H1 (cell line): ENCODE data around the gene GDPGP1. TPM values are rescaled to one million over a fixed set of nuclear protein-coding genes. Genes with fewer than 3 reads are reported as not detected.
"Not testable (repeated sequence)": the region's sequence is repeated elsewhere in the genome, so short reads cannot be mapped to it uniquely, and the experiment has no call there.

Experiments
- CTCF ChIA-PET: fragments of 300-600 bp; sonication (Branson Sonifier 250); formaldehyde crosslinking; loops from one replicate; lab custom pipeline; 2021; ENCODE audit not compliant: partially characterized antibody; lab: Charles Lee
- POLR2A ChIA-PET: fragments of 300-600 bp; sonication (Branson Sonifier 250); formaldehyde crosslinking; loops from one replicate; lab custom pipeline; 2021; ENCODE audit warnings: inconsistent platforms; ENCODE audit not compliant: partially characterized antibody; lab: Charles Lee
- DNase-seq, 2 experiments: peaks; one replicate each; pipeline versions ENCODE4 v3.0.0 to v3.0.0-alpha.2; 2010 to 2022; ENCODE audit warnings: low spot score in 2 of 2, low read depth in 1 of 2, mixed read lengths in 1 of 2
- FAIRE-seq: peaks from 2 replicates; lab custom pipeline; 2011; peaks lifted over from hg19 to GRCh38; lab: Jason Lieb, UNC
- H2AFZ ChIP-seq: 2 replicates; pipeline ENCODE4 v1.8.1; 2012; ENCODE audit warnings: low read length, inconsistent platforms
- H2AK5ac ChIP-seq: 2 replicates; pipeline ENCODE4 v1.6.1; 2013; ENCODE audit warnings: low read depth, low read length
- H2BK120ac ChIP-seq: replicated peaks from 2 replicates; pipeline ENCODE3; 2013; ENCODE audit warnings: low read depth, low read length, inconsistent platforms
- H2BK12ac ChIP-seq: 2 replicates; pipeline ENCODE4 v1.6.1; 2013; ENCODE audit warnings: low read depth, low read length
- H2BK15ac ChIP-seq: 2 replicates; pipeline ENCODE4 v1.6.1; 2013; ENCODE audit warnings: low read length
- H2BK20ac ChIP-seq: 2 replicates; pipeline ENCODE4 v1.6.1; 2013; ENCODE audit warnings: low read length
- H2BK5ac ChIP-seq: 2 replicates; pipeline ENCODE4 v1.6.1; 2013; ENCODE audit warnings: low read depth, low read length
- H3K14ac ChIP-seq: 2 replicates; pipeline ENCODE4 v1.6.1; 2013; ENCODE audit warnings: inconsistent platforms; ENCODE audit not compliant: insufficient read length
- H3K18ac ChIP-seq: 2 replicates; pipeline ENCODE4 v1.6.1; 2013; ENCODE audit warnings: low read length; ENCODE audit errors: extremely low read depth
- H3K23ac ChIP-seq: 2 replicates; pipeline ENCODE4 v1.6.1; 2013; ENCODE audit warnings: inconsistent platforms; ENCODE audit not compliant: insufficient read length
- H3K23me2 ChIP-seq: 2 replicates; pipeline ENCODE4 v1.6.1; 2013; ENCODE audit warnings: low read depth, low read length
- H3K27ac ChIP-seq: 2 replicates; pipeline ENCODE4 v1.6.1; 2011; ENCODE audit warnings: low read depth, low read length, inconsistent platforms
- H3K27me3 ChIP-seq, 4 experiments: replicated peaks in 1 of 4; 1 replicate in 1 of 4; 2 replicates in 3 of 4; pipeline versions ENCODE4 v1.6.1 to v1.8.1; 2011 to 2013; ENCODE audit warnings: low read length in 3 of 4, mild to moderate bottlenecking in 3 of 4, inconsistent platforms in 2 of 4, mixed read lengths in 2 of 4, moderate library complexity in 1 of 4; ENCODE audit not compliant: control insufficient read depth in 3 of 4, insufficient read depth in 3 of 4; ENCODE audit errors: extremely low read depth in 1 of 4
- H3K36me3 ChIP-seq, 4 experiments: 2 replicates each; pipeline versions ENCODE4 v1.6.1 to v1.8.1; 2011 to 2013; ENCODE audit warnings: mild to moderate bottlenecking in 4 of 4, low read length in 3 of 4, moderate library complexity in 2 of 4, control low read depth in 1 of 4, inconsistent platforms in 1 of 4; ENCODE audit not compliant: insufficient read depth in 4 of 4, control insufficient read depth in 2 of 4
- H3K4ac ChIP-seq: replicated peaks from 2 replicates; pipeline ENCODE3; 2013; ENCODE audit warnings: low read length, low read depth, mixed read lengths, inconsistent platforms; ENCODE audit not compliant: insufficient read length
- H3K4me1 ChIP-seq, 4 experiments: replicated peaks in 1 of 4; 1 replicate in 1 of 4; 2 replicates in 3 of 4; pipeline versions ENCODE4 v1.6.1 to v1.8.1; 2011 to 2013; ENCODE audit warnings: low read length in 3 of 4, inconsistent platforms in 2 of 4, mixed read lengths in 1 of 4; ENCODE audit not compliant: insufficient read depth in 4 of 4, control insufficient read depth in 3 of 4
- H3K4me2 ChIP-seq, 2 experiments: 2 replicates each; pipeline versions ENCODE4 v1.6.1 to v1.8.1; 2011 to 2013; ENCODE audit warnings: low read depth in 2 of 2, low read length in 2 of 2, control low read depth in 1 of 2, inconsistent platforms in 1 of 2, mild to moderate bottlenecking in 1 of 2; ENCODE audit not compliant: insufficient read depth in 1 of 2
- H3K4me3 ChIP-seq, 4 experiments: fragments of 200-600, 300-600 bp in 1 of 4; sonication (generic), shearing (Covaris generic), sonication (Bioruptor Twin) in 1 of 4; 2 replicates each; pipeline versions ENCODE4 v1.5.1 to v1.8.1; 2011 to 2016; ENCODE audit warnings: low read length in 4 of 4, low read depth in 3 of 4, control low read depth in 2 of 4, inconsistent platforms in 2 of 4, mild to moderate bottlenecking in 2 of 4, mixed read lengths in 1 of 4, moderate library complexity in 1 of 4; ENCODE audit not compliant: insufficient read depth in 2 of 4; ENCODE audit errors: extremely low read depth in 1 of 4
- H3K56ac ChIP-seq: replicated peaks from 2 replicates; pipeline ENCODE3; 2013; ENCODE audit warnings: low read depth, mild to moderate bottlenecking, mixed read lengths, low read length, inconsistent platforms; ENCODE audit not compliant: insufficient read length
- H3K79me1 ChIP-seq: 2 replicates; pipeline ENCODE4 v1.6.1; 2013; ENCODE audit warnings: low read depth, low read length, control low read depth
- H3K79me2 ChIP-seq, 2 experiments: 2 replicates each; pipeline versions ENCODE4 v1.6.1 to v1.8.1; 2012 to 2013; ENCODE audit warnings: low read length in 2 of 2, mild to moderate bottlenecking in 2 of 2, inconsistent platforms in 1 of 2; ENCODE audit not compliant: insufficient read depth in 2 of 2, control insufficient read depth in 1 of 2
- H3K9ac ChIP-seq, 4 experiments: replicated peaks in 1 of 4; 1 replicate in 1 of 4; 2 replicates in 3 of 4; pipeline versions ENCODE4 v1.6.1 to v1.8.1; 2011 to 2013; ENCODE audit warnings: low read depth in 3 of 4, low read length in 3 of 4, control low read depth in 2 of 4, mild to moderate bottlenecking in 2 of 4, moderate library complexity in 2 of 4, inconsistent platforms in 1 of 4; ENCODE audit errors: extremely low read depth in 1 of 4
- H3K9me3 ChIP-seq, 2 experiments: 2 replicates each; pipeline versions ENCODE4 v1.6.1 to v1.8.1; 2012 to 2013; ENCODE audit warnings: mild to moderate bottlenecking in 2 of 2, moderate library complexity in 2 of 2, control low read depth in 1 of 2, inconsistent platforms in 1 of 2, low read depth in 1 of 2, low read length in 1 of 2, mixed read lengths in 1 of 2; ENCODE audit not compliant: insufficient read depth in 2 of 2
- H4K20me1 ChIP-seq, 2 experiments: replicated peaks in 1 of 2; 2 replicates each; pipeline versions ENCODE3 to v1.8.1; 2011 to 2013; ENCODE audit warnings: inconsistent platforms in 2 of 2, low read length in 2 of 2, mild to moderate bottlenecking in 1 of 2; ENCODE audit not compliant: insufficient read depth in 2 of 2, control insufficient read depth in 1 of 2
- H4K5ac ChIP-seq: 2 replicates; pipeline ENCODE4 v1.6.1; 2013; ENCODE audit warnings: low read length, low read depth, mixed read lengths, inconsistent platforms; ENCODE audit not compliant: insufficient read length
- H4K8ac ChIP-seq: 2 replicates; pipeline ENCODE4 v1.8.0; 2013; ENCODE audit warnings: mild to moderate bottlenecking, moderate library complexity, low read length, inconsistent platforms; ENCODE audit not compliant: insufficient read depth; ENCODE audit errors: extremely low read depth
- H4K91ac ChIP-seq: replicated peaks from 2 replicates; pipeline ENCODE3; 2013; ENCODE audit warnings: low read length, mixed read lengths, inconsistent platforms; ENCODE audit not compliant: insufficient read length
- WGBS, 2 experiments: shearing (Covaris generic) in 1 of 2; methylation state at CpG; one replicate each; pipeline versions ENCODE4 v1.1.6 to v1.1.7; 2013 to 2015; ENCODE audit warnings: low lambda C conversion rate in 2 of 2, mixed read lengths in 2 of 2, inconsistent platforms in 1 of 2, low coverage in 1 of 2, missing lambda C conversion rate in 1 of 2; ENCODE audit not compliant: insufficient replicate concordance in 2 of 2, insufficient coverage in 1 of 2, insufficient read length in 1 of 2; ENCODE audit errors: extremely low coverage in 1 of 2, missing lambda C conversion rate in 1 of 2; 5-methylcytosine and 5-hydroxymethylcytosine counted together
- polyA plus RNA-seq, 7 experiments: library from polyadenylated mRNA; depleted of rRNA in 3 of 7; stranded (reverse) in 5 of 7; unstranded in 2 of 7; fragments of >200 nt in 5 of 7; fragments of 200-250 nt in 2 of 7; gene quantifications; 1 replicate in 5 of 7; 2 replicates in 1 of 7; 4 replicates in 1 of 7; pipeline versions ENCODE4 v1.2.1 to v1.2.3, GENCODE V29; 2011 to 2013; ENCODE audit warnings: missing spikeins in 2 of 7, mixed read lengths in 2 of 7
- total RNA-seq: library from RNA; stranded (reverse); fragmentation: NEBNext Ultra II Directional; extraction: Animal tissue kit (Norgen Biotek cat#: 25700); gene quantifications from 2 replicates; pipeline ENCODE4 v1.2.1, GENCODE V29; 2021

GDPGP1 gene
- total and polyA plus RNA-seq, 2 of the 8 experiments (the other 6 are each of a cell fraction or from before 2014, with no cell fraction given), result 1.8 to 5.6 TPM

DNA sequence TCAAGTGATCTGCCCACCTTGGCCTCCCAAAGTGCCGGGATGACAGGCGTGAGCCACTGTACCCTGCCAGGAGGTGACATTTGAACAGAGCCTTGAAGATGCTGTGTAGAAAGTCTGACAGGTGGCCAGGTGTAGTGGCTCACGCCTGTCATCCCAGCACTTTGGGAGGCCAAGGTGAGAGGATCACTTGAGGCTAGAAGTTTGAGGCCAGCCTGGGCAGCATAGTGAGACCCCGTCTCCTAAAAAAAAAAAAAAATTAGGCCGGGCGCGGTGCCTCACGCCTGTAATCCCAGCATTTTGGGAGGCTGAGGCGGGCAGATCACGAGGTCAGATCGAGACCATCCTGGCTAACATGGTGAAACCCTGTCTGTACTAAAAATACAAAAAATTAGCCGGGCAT is 44.5 kb downstream of the GDPGP1 start:
- H3K27me3 ChIP-seq, H3K9me3 ChIP-seq, H2BK20ac ChIP-seq, H2AFZ ChIP-seq, H2BK15ac ChIP-seq, H3K4ac ChIP-seq, H3K56ac ChIP-seq, H3K79me2 ChIP-seq, H3K36me3 ChIP-seq, H3K79me1 ChIP-seq, H2AK5ac ChIP-seq, H2BK5ac ChIP-seq, H3K4me2 ChIP-seq, H3K4me1 ChIP-seq, H2BK12ac ChIP-seq, H3K9ac ChIP-seq, H3K18ac ChIP-seq, H4K20me1 ChIP-seq, H3K23me2 ChIP-seq, H4K8ac ChIP-seq, H3K27ac ChIP-seq, H3K23ac ChIP-seq, H2BK120ac ChIP-seq, H3K14ac ChIP-seq, H4K91ac ChIP-seq, DNase-seq, FAIRE-seq, H4K5ac ChIP-seq, H3K4me3 ChIP-seq: not testable (repeated sequence)
- 94% methylated on average over 7 of the region's 12 CpGs; no CpG with 5 or more reads in 1 of the 2 experiments for WGBS, 2 experiments
- CTCF ChIA-PET, result interaction anchor here (1.0 kb wide), 1 partner anchor 135 kb away, joined by 3 read pairs; no protein-coding TSS in a partner anchor
- POLR2A ChIA-PET, result interaction anchor here (0.7 kb wide), 1 partner anchor 10 kb away, joined by 3 read pairs; no protein-coding TSS in a partner anchor

DNA sequence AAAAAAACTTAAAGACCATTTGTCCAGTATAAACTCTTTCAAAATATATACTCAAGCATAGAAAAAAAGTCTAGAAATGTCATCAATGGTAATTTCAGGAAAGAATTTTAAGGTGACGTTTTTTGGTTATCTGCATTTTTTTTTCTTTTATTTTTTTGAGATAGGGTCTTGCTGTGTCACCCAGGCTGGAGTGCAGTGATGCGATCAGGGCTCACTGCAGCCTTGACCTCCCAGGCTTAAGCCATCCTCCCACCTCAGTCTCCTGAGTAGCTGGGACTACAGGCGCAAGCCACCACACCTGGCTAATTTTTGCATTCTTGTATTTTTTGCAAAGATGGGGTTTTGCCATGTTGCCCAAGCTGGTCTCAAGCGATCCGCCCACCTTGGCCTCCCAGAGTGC is 46.7 kb downstream of the GDPGP1 start:
- FAIRE-seq, H3K27ac ChIP-seq, H2BK20ac ChIP-seq, H4K91ac ChIP-seq, H3K9ac ChIP-seq, H3K4me3 ChIP-seq, H3K79me2 ChIP-seq, H2BK12ac ChIP-seq, H2AFZ ChIP-seq, H2BK5ac ChIP-seq, H2AK5ac ChIP-seq, H3K79me1 ChIP-seq, H2BK15ac ChIP-seq, H3K23me2 ChIP-seq, H3K4ac ChIP-seq, H3K14ac ChIP-seq, H3K36me3 ChIP-seq, H3K4me2 ChIP-seq, H3K4me1 ChIP-seq, H3K56ac ChIP-seq, H3K9me3 ChIP-seq, H3K18ac ChIP-seq, H3K23ac ChIP-seq, H4K20me1 ChIP-seq, DNase-seq, H2BK120ac ChIP-seq, H3K27me3 ChIP-seq, H4K5ac ChIP-seq, H4K8ac ChIP-seq: not testable (repeated sequence)
- POLR2A ChIA-PET, result interaction anchor here (1.0 kb wide), 3 partner anchors 9 to 139 kb away, joined by 3 to 4 read pairs (median 3); no protein-coding TSS in a partner anchor
- 92% methylated on average over 5 of the region's 5 CpGs; no CpG with 5 or more reads in 1 of the 2 experiments for WGBS, 2 experiments
- CTCF ChIA-PET, result interaction anchor here (1.1 to 2.7 kb wide), 4 partner anchors 9 to 201 kb away, joined by 3 to 9 read pairs (median 6); no protein-coding TSS in a partner anchor
